Measurements from ENCODE around the gene RTN4R.
"Not testable (repeated sequence)": the region's sequence is repeated elsewhere in the genome, so short reads cannot be mapped to it uniquely, and the experiment has no call there.

RTN4R gene

GRCh38 chr22:20268279-20269012, at the start of gene RTN4R:
Gene RTN4R, minus strand, starts transcription at chr22:20268318. Its CDS starts 226 bp downstream, at chr22:20268092.
- in situ Hi-C loops (cut with MboI; ENCODE audit: low sequenced_read_pairs), result loop anchor here (10.0 kb wide), 1 partner anchor 114 kb away; the partner anchor contains the start of gene CCDC188

DNA sequence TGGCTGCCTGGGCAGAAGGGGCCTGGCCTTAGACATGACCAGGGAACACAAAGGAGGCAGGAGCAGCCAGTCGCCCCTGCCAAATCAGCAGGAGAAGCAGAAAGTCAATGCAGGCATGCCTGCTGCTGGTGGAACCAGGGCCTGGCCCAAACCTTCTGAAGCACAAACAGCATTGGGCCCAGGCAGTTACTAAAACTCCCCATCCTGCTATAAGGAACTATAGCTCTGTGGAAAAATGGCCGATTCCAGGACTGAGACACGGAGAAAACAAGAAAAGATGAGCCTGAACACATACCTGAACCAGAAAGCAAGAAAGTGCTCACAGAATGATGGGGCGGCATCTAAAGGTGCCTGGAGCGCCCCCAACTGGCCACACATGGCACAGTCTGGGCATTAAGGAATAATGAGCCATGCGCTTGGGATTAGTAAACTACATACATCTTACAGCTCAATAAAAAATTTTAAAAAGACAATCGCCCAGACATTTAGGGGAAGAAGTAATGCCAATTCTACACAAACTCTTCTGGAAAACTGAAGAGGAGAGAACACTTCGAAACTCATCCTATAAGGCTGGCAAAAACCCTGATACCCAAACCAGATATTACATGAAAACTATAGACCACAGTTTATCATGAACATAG, 49.4 kb upstream of the RTN4R start:
- in situ Hi-C loops (cut with MboI; ENCODE audit: low sequenced_read_pairs), result not testable (repeated sequence)

GRCh38 chr22:20316844-20317401, 48.8 kb upstream of the RTN4R start:
- in situ Hi-C loops (cut with MboI; ENCODE audit: low sequenced_read_pairs), result no loop called here

DNA sequence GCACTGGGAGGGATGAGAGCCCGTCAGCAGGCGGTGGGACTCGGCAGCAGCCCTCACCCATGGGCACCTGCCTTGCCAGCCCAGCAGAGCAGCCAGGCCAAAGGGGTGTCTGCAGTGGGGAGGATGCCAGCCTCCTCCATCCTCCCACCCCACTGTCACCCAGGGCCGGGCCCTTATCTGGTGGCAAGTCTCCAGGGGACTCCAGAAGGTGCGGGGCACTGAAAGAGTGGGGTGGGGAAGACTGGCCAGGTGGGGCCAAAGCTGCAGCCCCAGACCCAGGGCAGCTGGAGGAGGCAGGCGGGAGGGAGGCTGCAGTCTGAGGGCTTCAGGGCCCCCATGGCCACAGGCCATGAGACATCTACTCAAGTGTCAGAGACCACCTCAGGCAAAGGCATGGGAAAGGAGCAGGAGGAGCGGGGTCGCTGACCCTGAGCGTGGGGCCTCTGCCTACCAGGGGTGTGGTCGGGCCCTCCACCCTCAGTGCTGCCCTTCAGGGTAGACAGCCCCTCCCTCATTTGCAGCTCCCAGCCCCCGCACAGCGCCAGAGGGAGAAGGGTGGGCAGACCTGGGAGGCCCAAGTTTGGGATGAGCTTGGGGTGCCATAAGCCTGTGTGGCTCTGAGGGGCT, 48.2 kb upstream of the RTN4R start:
- in situ Hi-C loops (cut with MboI; ENCODE audit: low sequenced_read_pairs), result no loop called here

DNA sequence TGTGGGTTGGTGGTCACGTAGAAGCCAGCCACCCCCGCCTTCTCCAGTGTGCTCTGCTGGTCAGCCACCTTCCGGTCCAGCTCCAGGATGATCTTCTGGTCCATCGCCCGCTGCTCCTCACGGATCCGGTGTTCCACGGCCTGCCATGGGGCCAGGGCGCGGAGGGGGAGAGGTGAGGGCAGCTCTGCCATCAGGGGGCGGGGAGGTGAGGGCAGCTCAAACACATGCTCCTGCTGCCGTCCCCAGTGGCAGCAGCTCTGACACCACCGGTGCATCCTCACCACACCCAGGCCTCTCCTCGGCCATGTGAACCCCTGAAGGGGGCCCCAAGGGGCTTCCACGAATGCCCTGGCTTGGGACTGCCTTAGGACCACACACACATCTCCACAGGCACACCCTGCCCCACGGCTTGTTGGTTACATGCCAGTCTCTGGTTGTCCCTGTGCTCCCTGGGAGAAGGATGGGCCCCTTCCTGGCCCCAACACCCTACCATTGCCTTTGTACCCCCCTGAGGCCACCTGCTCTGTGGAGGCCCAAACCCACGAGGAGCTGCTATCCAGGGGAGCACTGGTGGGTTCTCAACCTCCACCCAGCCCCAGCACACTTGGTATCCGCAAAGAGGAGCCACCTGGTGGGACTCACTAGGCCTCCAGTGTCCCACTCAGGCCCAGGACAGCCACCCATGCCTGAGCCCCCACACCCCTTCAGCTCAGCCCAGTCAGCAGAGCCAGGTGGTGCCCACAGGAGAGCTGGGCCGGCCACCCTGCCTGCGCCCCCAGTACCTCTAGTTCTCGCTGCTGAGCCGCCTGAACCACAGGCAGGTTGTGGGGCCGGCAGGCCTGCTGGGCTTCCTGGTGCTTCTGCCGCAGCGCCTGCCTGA, 47.5 kb upstream of the RTN4R start:
- in situ Hi-C loops (cut with MboI; ENCODE audit: low sequenced_read_pairs), result no loop called here

GRCh38 chr22:20314741-20315336, 46.7 kb upstream of the RTN4R start:
- in situ Hi-C loops (cut with MboI; ENCODE audit: low sequenced_read_pairs), result not testable (repeated sequence)

- in situ Hi-C loops (cut with MboI; ENCODE audit: low sequenced_read_pairs), result not testable (repeated sequence)
These were observed 46.1 kb upstream of the RTN4R start for GRCh38 chr22:20314206-20314605.

GRCh38 chr22:20313306-20314077, 45.4 kb upstream of the RTN4R start:
- in situ Hi-C loops (cut with MboI; ENCODE audit: low sequenced_read_pairs), result not testable (repeated sequence)

GRCh38 chr22:20312396-20313191, 44.5 kb upstream of the RTN4R start:
- in situ Hi-C loops (cut with MboI; ENCODE audit: low sequenced_read_pairs), result no loop called here

- in situ Hi-C loops (cut with MboI; ENCODE audit: low sequenced_read_pairs), result not testable (repeated sequence)
These were observed 43.3 kb upstream of the RTN4R start for GRCh38 chr22:20311249-20312062.

GRCh38 chr22:20310773-20311172, 42.7 kb upstream of the RTN4R start:
- in situ Hi-C loops (cut with MboI; ENCODE audit: low sequenced_read_pairs), result not testable (repeated sequence)

DNA sequence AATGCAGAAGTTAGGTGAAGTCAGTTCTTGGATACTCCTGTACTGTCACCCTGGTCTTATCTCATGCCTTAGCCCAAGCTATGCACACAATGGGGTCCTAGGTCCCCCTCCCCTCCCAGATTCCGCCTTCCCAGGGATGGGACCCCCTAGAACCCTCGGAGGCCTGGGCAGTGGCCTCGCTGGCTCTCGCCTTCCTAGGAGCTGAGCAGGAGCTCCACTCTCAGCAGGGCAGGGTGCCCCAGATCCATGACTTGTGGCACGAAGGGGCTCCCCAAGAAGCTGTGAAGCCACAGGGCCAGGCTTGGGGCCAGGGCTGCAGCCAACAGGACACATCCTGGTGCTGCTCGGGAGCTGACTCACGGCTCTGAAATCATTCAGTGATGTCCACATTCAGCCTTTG, 42.1 kb upstream of the RTN4R start:
- in situ Hi-C loops (cut with MboI; ENCODE audit: low sequenced_read_pairs), result not testable (repeated sequence)

GRCh38 chr22:20308806-20309650, 40.9 kb upstream of the RTN4R start:
- in situ Hi-C loops (cut with MboI; ENCODE audit: low sequenced_read_pairs), result not testable (repeated sequence)

DNA sequence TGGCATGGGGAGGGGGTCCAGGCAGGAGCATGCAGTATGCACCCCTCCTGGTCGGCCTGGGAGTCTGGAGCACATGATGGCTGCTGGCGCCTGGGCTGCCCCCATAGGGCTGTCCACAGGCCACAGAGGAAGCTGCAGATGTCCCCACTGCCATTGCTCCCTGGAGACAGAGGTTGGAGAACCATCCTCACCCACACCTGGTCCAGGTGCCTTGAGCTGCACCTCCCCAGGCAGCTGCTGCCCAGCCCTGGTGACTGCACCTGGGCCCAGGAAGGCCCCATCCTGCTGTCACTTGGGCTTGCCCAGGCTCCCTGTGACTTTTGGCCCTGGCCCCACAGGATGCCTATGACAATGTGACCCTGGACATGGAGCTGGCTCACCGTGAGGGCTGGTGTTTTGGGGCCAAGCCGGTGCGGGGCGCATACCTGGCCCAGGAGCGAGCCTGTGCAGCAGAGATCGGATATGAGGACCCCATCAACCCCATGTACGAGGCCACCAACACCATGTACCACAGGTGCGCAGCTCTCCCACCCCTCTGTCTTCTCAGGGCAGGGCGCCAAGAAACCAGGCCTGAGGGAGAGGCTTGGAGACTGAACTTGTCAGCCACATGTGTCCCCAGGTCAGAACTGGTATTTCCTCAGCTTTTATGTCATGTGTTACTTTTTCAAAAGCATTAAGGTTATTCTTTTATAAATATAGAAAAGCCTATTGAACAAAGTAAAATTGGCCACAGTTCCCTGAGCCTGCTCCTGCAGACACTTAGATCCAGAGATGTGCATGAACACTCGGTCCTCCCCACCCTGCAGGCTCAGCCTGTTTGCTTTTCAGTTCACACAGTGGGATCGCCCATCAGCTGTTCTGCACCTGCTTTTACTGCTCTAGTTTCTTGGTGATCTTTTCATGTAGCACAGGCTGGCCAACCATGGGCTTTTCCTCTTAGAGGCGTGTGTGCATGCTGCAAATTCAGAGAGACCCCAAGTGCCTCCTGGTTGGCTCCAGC, 39.6 kb upstream of the RTN4R start:
- in situ Hi-C loops (cut with MboI; ENCODE audit: low sequenced_read_pairs), result not testable (repeated sequence)

DNA sequence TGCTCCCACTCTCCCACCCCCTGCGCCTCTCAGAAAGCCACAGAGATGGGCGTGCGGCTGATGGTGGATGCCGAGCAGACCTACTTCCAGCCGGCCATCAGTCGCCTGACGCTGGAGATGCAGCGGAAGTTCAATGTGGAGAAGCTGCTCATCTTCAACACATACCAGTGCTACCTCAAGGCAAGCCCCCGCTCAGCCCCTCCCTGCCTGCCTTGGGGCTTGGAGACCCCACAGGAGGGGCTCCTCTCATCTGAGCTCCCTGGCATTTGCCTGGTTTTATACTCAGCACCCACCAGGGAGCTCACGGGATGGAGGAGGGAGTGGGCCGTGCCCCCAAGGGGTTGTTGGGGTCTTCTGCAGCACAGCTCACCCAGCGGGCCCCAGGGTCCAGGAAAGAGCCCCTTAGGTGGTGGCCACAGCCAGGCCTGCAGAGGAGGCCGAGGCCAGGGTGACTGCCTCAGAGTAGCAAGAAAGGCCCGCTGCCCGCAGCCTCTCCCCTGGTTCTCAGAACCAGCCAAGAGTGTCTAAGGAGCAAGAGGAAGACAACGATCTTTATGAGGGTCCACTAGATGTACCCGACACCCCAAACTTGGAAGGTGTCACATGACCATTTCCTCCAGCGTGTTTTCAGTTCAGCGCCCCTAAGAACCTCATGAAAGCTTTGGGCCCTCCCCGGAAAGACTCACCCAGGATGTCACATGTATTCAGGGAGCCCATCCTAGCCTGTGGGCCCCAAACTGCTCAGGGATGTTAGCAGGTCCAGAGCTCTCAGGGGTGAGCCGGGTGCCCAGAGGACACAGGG, 38.7 kb upstream of the RTN4R start:
- in situ Hi-C loops (cut with MboI; ENCODE audit: low sequenced_read_pairs), result not testable (repeated sequence)
